HCT116 (cell line): Measurements from ENCODE around the gene TBC1D8. TPM values are rescaled to one million over a fixed set of nuclear protein-coding genes. Genes with fewer than 3 reads are reported as not detected.

Source experiments
- ATAC-seq: fragments of 200-7000 bp; cut with Tn5 transposase; 2 replicates; pipeline ENCODE4 v1.9.1; 2020; ENCODE audit warnings: mild to moderate bottlenecking, moderate library complexity
- BruUV-seq: library from RNA; stranded (reverse); fragments of 400-500 nt; replicated peaks from 2 replicates; lab custom pipeline; 2021; lab: Mats Ljungman, UMichigan
- CTCF ChIA-PET: fragments of 300-600 bp; sonication (Branson Sonifier 250); formaldehyde crosslinking; loops from one replicate; lab custom pipeline; 2021; ENCODE audit warnings: antibody characterized with exemption; lab: Charles Lee
- POLR2A ChIA-PET: fragments of 300-600, 350-600 bp; sonication (Branson Sonifier 250); formaldehyde crosslinking; loops from one replicate; lab custom pipeline; 2021; ENCODE audit warnings: antibody characterized with exemption; lab: Charles Lee
- RAD21 ChIA-PET, 2 experiments: fragments of 300-600 bp; sonication (Branson Sonifier 250); formaldehyde crosslinking; loops; one replicate each; lab custom pipeline; 2023; ENCODE audit warnings: low total read pairs in 2 of 2; ENCODE audit not compliant: uncharacterized antibody in 2 of 2, unreplicated experiment in 2 of 2, low non-redundant PET in 1 of 2; lab: Charles Lee
- DNase-seq: peaks from one replicate; pipeline ENCODE4 v3.0.0-alpha.2; 2010; ENCODE audit warnings: low read depth, low spot score
- H2AFZ ChIP-seq: fragments of 200-600 bp; shearing (Covaris generic), sonication (generic); 2 replicates; pipeline ENCODE4 v1.6.1; 2017; ENCODE audit warnings: low read depth, mixed run types, mixed read lengths, antibody characterized with exemption, low read length; ENCODE audit not compliant: poor library complexity, severe bottlenecking
- H3K27ac ChIP-seq: 2 replicates; pipeline ENCODE4 v1.5.1; 2012; ENCODE audit warnings: low read depth, low read length
- H3K27me3 ChIP-seq: fragments of 200-600 bp; sonication (generic); 2 replicates; pipeline ENCODE4 v1.6.1; 2016; ENCODE audit warnings: mixed run types, low read length, mixed read lengths; ENCODE audit not compliant: insufficient read depth
- H3K36me3 ChIP-seq, 2 experiments: fragments of 200-500 bp in 1 of 2; fragments of 200-600 bp in 1 of 2; sonication (Bioruptor generic) in 1 of 2; sonication (generic) in 1 of 2; 2 replicates each; pipeline versions ENCODE4 v1.5.1 to v1.6.1; 2014 to 2016; ENCODE audit warnings: low read length in 2 of 2, inconsistent platforms in 1 of 2, mixed read lengths in 1 of 2, mixed run types in 1 of 2; ENCODE audit not compliant: insufficient read depth in 2 of 2, control insufficient read depth in 1 of 2
- H3K4me1 ChIP-seq, 2 experiments: fragments of 200-600 bp in 1 of 2; sonication (generic) in 1 of 2; 2 replicates each; pipeline versions ENCODE4 v1.5.1 to v1.6.1; 2012 to 2017; ENCODE audit warnings: low read length in 2 of 2, inconsistent platforms in 1 of 2, mild to moderate bottlenecking in 1 of 2, mixed read lengths in 1 of 2, mixed run types in 1 of 2, moderate library complexity in 1 of 2; ENCODE audit not compliant: insufficient read depth in 2 of 2, control insufficient read depth in 1 of 2
- H3K4me2 ChIP-seq: fragments of 200-600 bp; sonication (generic); 2 replicates; pipeline ENCODE4 v1.6.1; 2017; ENCODE audit warnings: mixed run types, low read length, mixed read lengths
- H3K4me3 ChIP-seq, 2 experiments: fragments of 200-600 bp in 1 of 2; sonication (generic) in 1 of 2; replicated peaks in 1 of 2; 2 replicates each; pipeline ENCODE4 v1.5.1; 2011 to 2016; ENCODE audit warnings: low read length in 2 of 2, control low read depth in 1 of 2, low read depth in 1 of 2, mild to moderate bottlenecking in 1 of 2, mixed read lengths in 1 of 2, mixed run types in 1 of 2
- H3K79me2 ChIP-seq: fragments of 200-600 bp; sonication (generic); 2 replicates; pipeline ENCODE4 v1.6.1; 2017; ENCODE audit warnings: mild to moderate bottlenecking, mixed run types, low read length, moderate library complexity, mixed read lengths; ENCODE audit not compliant: insufficient read depth
- H3K9ac ChIP-seq: fragments of 200-600 bp; sonication (generic); 2 replicates; pipeline ENCODE4 v1.6.1; 2016; ENCODE audit warnings: low read length, mixed read lengths
- H3K9me2 ChIP-seq: fragments of 200-600 bp; sonication (generic), shearing (Covaris generic); 2 replicates; pipeline ENCODE4 v1.6.1; 2017; ENCODE audit warnings: mixed run types, mild to moderate bottlenecking, moderate library complexity; ENCODE audit not compliant: insufficient read depth
- H3K9me3 ChIP-seq, 2 experiments: fragments of 200-500 bp in 1 of 2; fragments of 200-600 bp in 1 of 2; sonication (Bioruptor generic) in 1 of 2; sonication (generic) in 1 of 2; 2 replicates each; pipeline ENCODE4 v1.6.1; 2014 to 2017; ENCODE audit warnings: low read length in 2 of 2, mixed read lengths in 2 of 2, inconsistent platforms in 1 of 2, low read depth in 1 of 2, mild to moderate bottlenecking in 1 of 2, mixed run types in 1 of 2, moderate library complexity in 1 of 2; ENCODE audit not compliant: control insufficient read depth in 1 of 2, insufficient read depth in 1 of 2
- H4K20me1 ChIP-seq: fragments of 200-600 bp; sonication (generic), shearing (Covaris generic); 2 replicates; pipeline ENCODE4 v1.6.1; 2017; ENCODE audit warnings: mixed run types, mild to moderate bottlenecking, moderate library complexity; ENCODE audit not compliant: insufficient read depth
- ELF1 ChIP-seq: IDR thresholded peaks from 2 replicates; pipeline ENCODE4 v1.6.1; 2012; ENCODE audit warnings: low read depth, borderline replicate concordance
- FOSL1 ChIP-seq: IDR thresholded peaks from 2 replicates; pipeline ENCODE4 v1.6.1; 2012; ENCODE audit warnings: low read depth
- POLR2AphosphoS5 ChIP-seq: IDR thresholded peaks from 2 replicates; pipeline ENCODE4 v1.6.1; 2011; ENCODE audit warnings: mild to moderate bottlenecking, low read depth, low read length, moderate library complexity
- SIN3A ChIP-seq: IDR thresholded peaks from 2 replicates; pipeline ENCODE4 v1.6.1; 2012; ENCODE audit warnings: low read depth
- SRF ChIP-seq: IDR thresholded peaks from 2 replicates; pipeline ENCODE4 v1.6.1; 2012; ENCODE audit warnings: low read depth
- intact Hi-C: fragments of 100-400 bp; cut with micrococcal nuclease; formaldehyde crosslinking; loops from 2 replicates; pipeline ENCODE4 v1.10.0; 2022
- total RNA-seq: library from RNA; stranded (reverse); gene quantifications from one replicate; pipeline ENCODE4 v1.2.1, GENCODE V29; 2021; ENCODE audit not compliant: unreplicated experiment

The TBC1D8 gene
- total RNA-seq, 1 experiment from 2014 or later, result 44.0 TPM

DNA sequence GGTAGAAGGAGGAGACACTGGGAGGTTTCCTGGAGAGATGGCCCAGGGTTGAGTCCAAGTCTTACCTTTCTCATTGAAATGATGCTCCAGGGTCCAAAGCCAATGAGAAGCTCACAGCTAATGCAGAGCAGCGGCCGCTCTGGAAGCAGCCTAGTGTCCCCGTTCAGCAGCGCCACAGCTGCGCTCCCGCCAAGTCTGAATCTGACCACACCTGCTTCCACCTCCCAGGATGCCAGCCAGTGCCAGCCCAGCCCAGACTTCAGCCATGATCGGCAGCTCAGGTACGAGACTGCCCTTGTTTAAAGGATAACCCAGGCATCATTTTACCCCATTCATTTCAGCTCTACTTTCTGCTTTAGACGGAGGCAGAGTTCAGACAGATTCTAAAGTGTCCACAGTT is 161.0 kb downstream of the TBC1D8 start:
- intact Hi-C loops, result no loop called here
- Histone ChIP-seq H3K36me3 (no peaks in the 10 kb centered on the region; a peak in 1 of 4 replicates), H2AFZ (no peak overlapping the region), H3K4me2 (no peak overlapping the region), H3K9ac (no peak overlapping the region), H3K9me2 (no peaks in the 10 kb centered on the region), H4K20me1 (no peaks in the 10 kb centered on the region), H3K27ac (no peak overlapping the region), H3K79me2 (no peaks in the 10 kb centered on the region), H3K4me3 (no peak overlapping the region), H3K4me1 (no peaks in the 10 kb centered on the region), H3K27me3 (no peaks in the 10 kb centered on the region), H3K9me3 (no peaks in the 10 kb centered on the region)
- ChIA-PET POLR2A (interaction anchor here (1.4 kb wide), 1 partner anchor 12 kb away, joined by 4 read pairs; the partner anchor contains the start of gene RPL31), RAD21 (no interaction called here), CTCF (no interaction called here)
- DNase-seq (no peak), ATAC-seq (no peak)
- BruUV-seq, result no TSS peak
- TF ChIP-seq ELF1, result no peak

- Histone ChIP-seq H3K4me2 (no peak overlapping the region), H3K79me2 (no peaks in the 10 kb centered on the region), H3K27me3 (no peaks in the 10 kb centered on the region), H3K27ac (no peak overlapping the region), H3K9me3 (no peaks in the 10 kb centered on the region), H3K4me1 (no peaks in the 10 kb centered on the region)
- no TSS peak for BruUV-seq
- no peak for DNase-seq
- intact Hi-C loops, result loop anchor here (10.0 kb wide), 1 partner anchor 565 kb away; no protein-coding TSS in a partner anchor
- POLR2A ChIA-PET, result interaction anchor here (1.4 kb wide), 1 partner anchor 12 kb away, joined by 4 read pairs; the partner anchor contains the start of gene RPL31
- TF ChIP-seq POLR2AphosphoS5, result no peak
- no peak for TF ChIP-seq SRF
- TF ChIP-seq FOSL1, result no peak
- no peak for TF ChIP-seq SIN3A
- TF ChIP-seq, all 23 proteins: peak for 0
- CTCF ChIA-PET, result no interaction called here
- RAD21 ChIA-PET, result no interaction called here
- Histone ChIP-seq H4K20me1 (no peaks in the 10 kb centered on the region), H2AFZ (no peak overlapping the region), H3K9me2 (no peaks in the 10 kb centered on the region), H3K4me3 (no peak overlapping the region), H3K36me3 (no peaks in the 10 kb centered on the region; a peak in 1 of 4 replicates), H3K9ac (no peak overlapping the region)
- no peak for ATAC-seq
These were observed 161.5 kb downstream of the TBC1D8 start for GRCh38 chr2:100989666-100990065.
